ENCODE data around the gene ANKRD55. TPM values are rescaled to one million over a fixed set of nuclear protein-coding genes. Genes with fewer than 3 reads are reported as not detected.
A peak's percentile ranks its signal among the peaks of the same experiment; 100 is the strongest.
"Not testable (repeated sequence)": the region's sequence is repeated elsewhere in the genome, so short reads cannot be mapped to it uniquely, and the experiment has no call there.

ANKRD55 gene
- polyA plus RNA-seq, 1 of the 3 experiments (the other 2 are of a cell fraction): not detected

DNA sequence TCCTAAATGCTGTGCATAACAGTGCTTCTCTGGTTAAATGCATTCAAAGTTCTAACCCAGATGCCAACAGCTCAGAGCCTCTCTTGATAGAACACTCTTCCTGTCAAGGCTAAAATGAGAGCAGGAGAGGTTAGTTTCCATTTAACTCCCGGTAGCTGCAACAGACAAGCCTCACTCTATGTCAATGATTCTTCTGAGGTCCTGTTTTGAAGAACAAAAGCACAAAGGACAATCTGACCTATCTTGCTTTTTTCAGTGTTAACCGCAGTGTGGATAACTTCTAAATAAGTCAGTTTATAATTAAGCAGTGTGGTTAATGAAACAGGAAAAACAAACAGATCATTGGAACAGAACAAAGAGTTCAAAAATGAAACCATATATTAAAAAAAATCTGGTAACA lies 80.7 kb downstream of the ANKRD55 start:
- Histone ChIP-seq H4K20me1 (ENCODE audit: insufficient read depth) (no peaks in the 10 kb centered on the region), H3K27ac (ENCODE audit: low read depth in 2 of 2, low read length in 1 of 2) (no peak overlapping the region), H3K9me2 (no peaks in the 10 kb centered on the region), H3K4me2 (peak overlapping the region; percentile 40; the same call in 1 of the 2 replicates), H3K79me2 (ENCODE audit: insufficient read depth) (no peaks in the 10 kb centered on the region), H3F3A (replicated peaks; ENCODE audit: insufficient read depth) (peaks cover 4% of the 10 kb centered on the region), H3K4me1 (ENCODE audit: control insufficient read depth in 1 of 2, insufficient read depth in 2 of 2, low read depth in 1 of 2, low read length in 1 of 2) (peaks cover 0 to 2% of the 10 kb centered on the region in 2 experiments; a peak in 2 of 4 replicates), H3K4me3 (ENCODE audit: low read depth in 2 of 2, low read length in 1 of 2) (no peak overlapping the region), H3K36me3 (replicated peaks in 1 of 2; ENCODE audit: control insufficient read depth in 1 of 2, insufficient read depth in 2 of 2, low read length in 1 of 2) (no peaks in the 10 kb centered on the region), H2AFZ (ENCODE audit: low read depth) (peak overlapping the region; percentile 65; the same call in 1 of the 2 replicates), H3K9me3 (no peaks in the 10 kb centered on the region), H3K27me3 (ENCODE audit: insufficient read depth) (no peaks in the 10 kb centered on the region), H3K9ac (no peak overlapping the region)
- no peak for TF ChIP-seq YY1 (IDR thresholded peaks at IDR 0.05; ENCODE audit: low read depth)
- no peak for TF ChIP-seq TAF1 (IDR thresholded peaks at IDR 0.05; ENCODE audit: borderline replicate concordance, low read depth, low read length)
- TF ChIP-seq, protein P1, sequence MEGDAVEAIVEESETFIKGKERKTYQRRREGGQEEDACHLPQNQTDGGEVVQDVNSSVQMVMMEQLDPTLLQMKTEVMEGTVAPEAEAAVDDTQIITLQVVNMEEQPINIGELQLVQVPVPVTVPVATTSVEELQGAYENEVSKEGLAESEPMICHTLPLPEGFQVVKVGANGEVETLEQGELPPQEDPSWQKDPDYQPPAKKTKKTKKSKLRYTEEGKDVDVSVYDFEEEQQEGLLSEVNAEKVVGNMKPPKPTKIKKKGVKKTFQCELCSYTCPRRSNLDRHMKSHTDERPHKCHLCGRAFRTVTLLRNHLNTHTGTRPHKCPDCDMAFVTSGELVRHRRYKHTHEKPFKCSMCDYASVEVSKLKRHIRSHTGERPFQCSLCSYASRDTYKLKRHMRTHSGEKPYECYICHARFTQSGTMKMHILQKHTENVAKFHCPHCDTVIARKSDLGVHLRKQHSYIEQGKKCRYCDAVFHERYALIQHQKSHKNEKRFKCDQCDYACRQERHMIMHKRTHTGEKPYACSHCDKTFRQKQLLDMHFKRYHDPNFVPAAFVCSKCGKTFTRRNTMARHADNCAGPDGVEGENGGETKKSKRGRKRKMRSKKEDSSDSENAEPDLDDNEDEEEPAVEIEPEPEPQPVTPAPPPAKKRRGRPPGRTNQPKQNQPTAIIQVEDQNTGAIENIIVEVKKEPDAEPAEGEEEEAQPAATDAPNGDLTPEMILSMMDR (IDR thresholded peaks at IDR 0.05): no peak
- no peak for TF ChIP-seq MXI1 (IDR thresholded peaks at IDR 0.05; ENCODE audit: low read depth, low read length)
- no peak for TF ChIP-seq NFIC (IDR thresholded peaks at IDR 0.05; ENCODE audit: borderline replicate concordance)
- no peak for TF ChIP-seq FOSL2 (IDR thresholded peaks at IDR 0.05; ENCODE audit: borderline replicate concordance, low read depth)
- POLR2A ChIA-PET: no interaction called here
- CTCF ChIA-PET: no interaction called here
- 70% methylated on average over 2 of the region's 2 CpGs for WGBS (ENCODE audit: low lambda C conversion rate)
- no peak for DNase-seq

DNA sequence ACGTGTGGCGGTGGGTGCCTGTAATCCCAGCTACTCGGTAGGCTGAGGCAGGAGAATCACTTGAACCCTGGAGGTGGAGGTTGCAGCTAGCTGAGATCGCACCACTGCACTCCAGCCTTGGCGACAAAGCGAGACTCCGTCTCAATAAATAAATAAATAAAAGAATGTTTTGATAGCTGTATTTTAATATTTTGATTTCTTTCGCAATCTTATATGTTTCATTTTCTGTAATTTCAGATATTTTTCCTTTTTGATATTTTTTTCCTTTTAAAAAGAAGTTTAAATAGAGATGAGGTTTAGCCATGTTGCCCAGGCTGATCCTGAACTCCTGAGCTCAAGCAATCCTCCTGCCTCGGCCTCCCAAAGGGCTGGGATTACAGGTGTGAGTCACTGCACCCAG lies 82.4 kb downstream of the ANKRD55 start:
- H3K27ac ChIP-seq (ENCODE audit: low read depth in 2 of 2, low read length in 1 of 2); H4K20me1 ChIP-seq (ENCODE audit: insufficient read depth); H3K9me3 ChIP-seq; H3F3A ChIP-seq (replicated peaks; ENCODE audit: insufficient read depth); CTCF ChIA-PET; H3K4me3 ChIP-seq (ENCODE audit: low read depth in 2 of 2, low read length in 1 of 2); H3K9me2 ChIP-seq; H3K27me3 ChIP-seq (ENCODE audit: insufficient read depth); DNase-seq; H2AFZ ChIP-seq (ENCODE audit: low read depth); H3K4me1 ChIP-seq (ENCODE audit: control insufficient read depth in 1 of 2, insufficient read depth in 2 of 2, low read depth in 1 of 2, low read length in 1 of 2); POLR2A ChIA-PET; H3K36me3 ChIP-seq (replicated peaks in 1 of 2; ENCODE audit: control insufficient read depth in 1 of 2, insufficient read depth in 2 of 2, low read length in 1 of 2); H3K4me2 ChIP-seq; H3K79me2 ChIP-seq (ENCODE audit: insufficient read depth); H3K9ac ChIP-seq: not testable (repeated sequence)
- WGBS (ENCODE audit: low lambda C conversion rate): 95% methylated on average over 9 of the region's 9 CpGs

DNA sequence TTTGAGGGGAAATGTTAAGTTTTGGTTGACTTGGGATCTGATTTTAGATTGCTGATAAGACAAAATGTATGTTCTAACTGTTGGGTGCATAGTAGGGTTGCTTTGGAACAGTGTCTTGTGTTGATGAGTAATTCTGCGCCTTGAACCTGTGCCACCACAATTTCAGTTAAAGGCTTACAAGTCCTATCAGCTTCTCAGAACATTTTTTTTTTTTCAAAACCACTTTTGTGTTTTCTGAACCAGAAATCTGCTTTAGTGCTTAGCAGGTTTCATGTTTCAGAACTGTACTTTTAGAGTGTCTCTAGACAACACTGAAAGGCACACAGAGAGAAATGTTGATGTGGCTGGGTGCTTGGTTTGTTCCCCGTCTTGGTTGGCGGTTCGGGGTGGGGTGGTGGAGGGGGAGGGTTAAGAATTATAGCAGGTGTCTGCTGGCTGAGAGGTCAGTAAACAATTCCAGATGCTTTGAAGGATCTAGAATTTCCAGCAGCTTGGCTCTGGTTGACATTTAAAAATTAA lies 84.6 kb downstream of the ANKRD55 start:
- no peaks in the 10 kb centered on the region for H3K9me3 ChIP-seq
- WGBS (ENCODE audit: low lambda C conversion rate): 72% methylated on average over 4 of the region's 4 CpGs
- TF ChIP-seq ELF1 (IDR thresholded peaks at IDR 0.05): no peak
- TF ChIP-seq YY1 (IDR thresholded peaks at IDR 0.05; ENCODE audit: low read depth): no peak
- TF ChIP-seq, protein P2, sequence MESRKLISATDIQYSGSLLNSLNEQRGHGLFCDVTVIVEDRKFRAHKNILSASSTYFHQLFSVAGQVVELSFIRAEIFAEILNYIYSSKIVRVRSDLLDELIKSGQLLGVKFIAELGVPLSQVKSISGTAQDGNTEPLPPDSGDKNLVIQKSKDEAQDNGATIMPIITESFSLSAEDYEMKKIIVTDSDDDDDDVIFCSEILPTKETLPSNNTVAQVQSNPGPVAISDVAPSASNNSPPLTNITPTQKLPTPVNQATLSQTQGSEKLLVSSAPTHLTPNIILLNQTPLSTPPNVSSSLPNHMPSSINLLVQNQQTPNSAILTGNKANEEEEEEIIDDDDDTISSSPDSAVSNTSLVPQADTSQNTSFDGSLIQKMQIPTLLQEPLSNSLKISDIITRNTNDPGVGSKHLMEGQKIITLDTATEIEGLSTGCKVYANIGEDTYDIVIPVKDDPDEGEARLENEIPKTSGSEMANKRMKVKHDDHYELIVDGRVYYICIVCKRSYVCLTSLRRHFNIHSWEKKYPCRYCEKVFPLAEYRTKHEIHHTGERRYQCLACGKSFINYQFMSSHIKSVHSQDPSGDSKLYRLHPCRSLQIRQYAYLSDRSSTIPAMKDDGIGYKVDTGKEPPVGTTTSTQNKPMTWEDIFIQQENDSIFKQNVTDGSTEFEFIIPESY (IDR thresholded peaks at IDR 0.05; ENCODE audit: borderline replicate concordance, low read depth): no peak
- no peak for TF ChIP-seq SMC3 (IDR thresholded peaks at IDR 0.05; ENCODE audit: low read depth, low read length)
- no peak for TF ChIP-seq NRF1 (IDR thresholded peaks at IDR 0.05; ENCODE audit: low read depth, low read length)
- TF ChIP-seq, protein P3, sequence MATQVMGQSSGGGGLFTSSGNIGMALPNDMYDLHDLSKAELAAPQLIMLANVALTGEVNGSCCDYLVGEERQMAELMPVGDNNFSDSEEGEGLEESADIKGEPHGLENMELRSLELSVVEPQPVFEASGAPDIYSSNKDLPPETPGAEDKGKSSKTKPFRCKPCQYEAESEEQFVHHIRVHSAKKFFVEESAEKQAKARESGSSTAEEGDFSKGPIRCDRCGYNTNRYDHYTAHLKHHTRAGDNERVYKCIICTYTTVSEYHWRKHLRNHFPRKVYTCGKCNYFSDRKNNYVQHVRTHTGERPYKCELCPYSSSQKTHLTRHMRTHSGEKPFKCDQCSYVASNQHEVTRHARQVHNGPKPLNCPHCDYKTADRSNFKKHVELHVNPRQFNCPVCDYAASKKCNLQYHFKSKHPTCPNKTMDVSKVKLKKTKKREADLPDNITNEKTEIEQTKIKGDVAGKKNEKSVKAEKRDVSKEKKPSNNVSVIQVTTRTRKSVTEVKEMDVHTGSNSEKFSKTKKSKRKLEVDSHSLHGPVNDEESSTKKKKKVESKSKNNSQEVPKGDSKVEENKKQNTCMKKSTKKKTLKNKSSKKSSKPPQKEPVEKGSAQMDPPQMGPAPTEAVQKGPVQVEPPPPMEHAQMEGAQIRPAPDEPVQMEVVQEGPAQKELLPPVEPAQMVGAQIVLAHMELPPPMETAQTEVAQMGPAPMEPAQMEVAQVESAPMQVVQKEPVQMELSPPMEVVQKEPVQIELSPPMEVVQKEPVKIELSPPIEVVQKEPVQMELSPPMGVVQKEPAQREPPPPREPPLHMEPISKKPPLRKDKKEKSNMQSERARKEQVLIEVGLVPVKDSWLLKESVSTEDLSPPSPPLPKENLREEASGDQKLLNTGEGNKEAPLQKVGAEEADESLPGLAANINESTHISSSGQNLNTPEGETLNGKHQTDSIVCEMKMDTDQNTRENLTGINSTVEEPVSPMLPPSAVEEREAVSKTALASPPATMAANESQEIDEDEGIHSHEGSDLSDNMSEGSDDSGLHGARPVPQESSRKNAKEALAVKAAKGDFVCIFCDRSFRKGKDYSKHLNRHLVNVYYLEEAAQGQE (IDR thresholded peaks at IDR 0.05; ENCODE audit: low read depth, low read length): no peak
- TF ChIP-seq, protein P1 (IDR thresholded peaks at IDR 0.05): no peak
- TF ChIP-seq TCF12 (IDR thresholded peaks at IDR 0.05): no peak

More for the DNA sequence above, 84.6 kb downstream of the ANKRD55 start:
- H3K4me1 ChIP-seq (ENCODE audit: control insufficient read depth in 1 of 2, insufficient read depth in 2 of 2, low read depth in 1 of 2, low read length in 1 of 2): peaks cover 0 to 2% of the 10 kb centered on the region in 2 experiments; a peak in 2 of 4 replicates
- H3K4me2 ChIP-seq: no peak overlapping the region
- H3K27ac ChIP-seq (ENCODE audit: low read depth in 2 of 2, low read length in 1 of 2): no peak overlapping the region
- no peak overlapping the region for H3K4me3 ChIP-seq (ENCODE audit: low read depth in 2 of 2, low read length in 1 of 2)
- H3F3A ChIP-seq (replicated peaks; ENCODE audit: insufficient read depth): peaks cover 4% of the 10 kb centered on the region
- H3K79me2 ChIP-seq (ENCODE audit: insufficient read depth): no peaks in the 10 kb centered on the region
- no peaks in the 10 kb centered on the region for H3K36me3 ChIP-seq (replicated peaks in 1 of 2; ENCODE audit: control insufficient read depth in 1 of 2, insufficient read depth in 2 of 2, low read length in 1 of 2)
- no peaks in the 10 kb centered on the region for H3K9me2 ChIP-seq
- ChIA-PET POLR2A (no interaction called here), CTCF (no interaction called here)
- no peaks in the 10 kb centered on the region for H4K20me1 ChIP-seq (ENCODE audit: insufficient read depth)
- H3K9ac ChIP-seq: no peak overlapping the region
- H3K27me3 ChIP-seq (ENCODE audit: insufficient read depth): no peaks in the 10 kb centered on the region
- no peak for DNase-seq
- no peak overlapping the region for H2AFZ ChIP-seq (ENCODE audit: low read depth)
